ENCODE results near the gene RCOR3. TPM values are rescaled to one million over a fixed set of nuclear protein-coding genes. Genes with fewer than 3 reads are reported as not detected.
"Not testable (repeated sequence)": the region's sequence is repeated elsewhere in the genome, so short reads cannot be mapped to it uniquely, and the experiment has no call there.

Gene RCOR3
- total and polyA plus RNA-seq, 11 donors = 25.3 to 60.1 (median 42.7) TPM

DNA sequence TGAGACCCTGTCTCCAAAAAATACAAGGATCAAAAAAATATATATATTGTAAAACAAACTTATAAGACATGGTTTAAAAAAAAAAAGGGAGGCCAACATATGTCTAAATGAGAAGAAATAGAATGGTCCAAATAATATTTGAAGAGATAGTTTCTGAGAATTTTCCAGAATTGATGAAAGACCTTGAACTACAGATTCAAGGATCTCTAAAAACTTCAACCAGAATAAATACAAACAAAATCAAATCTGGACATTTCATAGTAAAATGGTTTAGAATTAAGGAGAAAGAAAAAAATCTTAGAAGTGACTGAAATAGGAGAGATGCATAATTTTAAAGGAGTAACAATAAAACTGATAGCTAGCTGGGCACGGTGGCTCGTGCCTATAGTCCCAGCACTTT, 45.5 kb upstream of the RCOR3 start:
- ATAC-seq = no peak
- intact Hi-C loops (cut with DNase I) = no loop called here
- Histone ChIP-seq H3K9me3 (no peaks in the 10 kb centered on the region), H3K27me3 (no peaks in the 10 kb centered on the region), H3K36me3 (no peaks in the 10 kb centered on the region), H3K4me1 (no peaks in the 10 kb centered on the region), H3K4me3 (no peak overlapping the region), H3K27ac (no peak overlapping the region)
- WGBS, 4 donors = 84 to 92% (median 90%) methylated on average over 2 of the region's 2 CpGs
- DNase-seq = no peak
- TF ChIP-seq, protein P1, sequence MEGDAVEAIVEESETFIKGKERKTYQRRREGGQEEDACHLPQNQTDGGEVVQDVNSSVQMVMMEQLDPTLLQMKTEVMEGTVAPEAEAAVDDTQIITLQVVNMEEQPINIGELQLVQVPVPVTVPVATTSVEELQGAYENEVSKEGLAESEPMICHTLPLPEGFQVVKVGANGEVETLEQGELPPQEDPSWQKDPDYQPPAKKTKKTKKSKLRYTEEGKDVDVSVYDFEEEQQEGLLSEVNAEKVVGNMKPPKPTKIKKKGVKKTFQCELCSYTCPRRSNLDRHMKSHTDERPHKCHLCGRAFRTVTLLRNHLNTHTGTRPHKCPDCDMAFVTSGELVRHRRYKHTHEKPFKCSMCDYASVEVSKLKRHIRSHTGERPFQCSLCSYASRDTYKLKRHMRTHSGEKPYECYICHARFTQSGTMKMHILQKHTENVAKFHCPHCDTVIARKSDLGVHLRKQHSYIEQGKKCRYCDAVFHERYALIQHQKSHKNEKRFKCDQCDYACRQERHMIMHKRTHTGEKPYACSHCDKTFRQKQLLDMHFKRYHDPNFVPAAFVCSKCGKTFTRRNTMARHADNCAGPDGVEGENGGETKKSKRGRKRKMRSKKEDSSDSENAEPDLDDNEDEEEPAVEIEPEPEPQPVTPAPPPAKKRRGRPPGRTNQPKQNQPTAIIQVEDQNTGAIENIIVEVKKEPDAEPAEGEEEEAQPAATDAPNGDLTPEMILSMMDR (IDR thresholded peaks at IDR 0.05) = no peak
- TF ChIP-seq POLR2A (IDR thresholded peaks at IDR 0.05) = no peak

DNA sequence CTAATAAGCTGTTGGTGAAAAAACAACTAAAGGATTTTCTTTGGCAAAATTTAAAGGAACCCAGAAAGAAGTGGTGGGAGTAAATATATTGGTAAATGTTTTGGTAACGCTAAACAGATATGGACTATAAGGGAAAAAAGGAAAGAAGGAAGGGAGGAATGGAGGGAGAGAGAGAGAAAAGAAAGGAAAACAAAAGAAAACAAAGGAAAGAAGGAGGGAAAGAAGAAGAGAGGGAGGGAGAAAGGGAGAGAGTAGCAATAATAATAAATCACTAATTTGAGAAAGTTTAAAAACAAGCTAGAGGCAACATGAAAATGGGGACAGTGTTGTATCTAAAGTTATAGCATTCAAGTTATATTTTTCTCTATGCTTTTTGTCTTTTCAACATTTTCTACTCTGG, 43.6 kb upstream of the RCOR3 start:
- Histone ChIP-seq H3K4me3 (no peak overlapping the region), H3K27me3 (no peaks in the 10 kb centered on the region), H3K9me3 (no peaks in the 10 kb centered on the region), H3K36me3 (no peaks in the 10 kb centered on the region), H3K4me1 (no peaks in the 10 kb centered on the region), H3K27ac (no peak overlapping the region)
- no peak for ATAC-seq
- 91 to 98% (median 94%) methylated on average over 1 of the region's 1 CpG for whole genome bisulfite sequencing, 4 donors
- intact Hi-C loops (cut with DNase I) = no loop called here
- DNase-seq = no peak
- TF ChIP-seq, protein P1 (IDR thresholded peaks at IDR 0.05) = no peak
- no peak for TF ChIP-seq POLR2A (IDR thresholded peaks at IDR 0.05)

DNA sequence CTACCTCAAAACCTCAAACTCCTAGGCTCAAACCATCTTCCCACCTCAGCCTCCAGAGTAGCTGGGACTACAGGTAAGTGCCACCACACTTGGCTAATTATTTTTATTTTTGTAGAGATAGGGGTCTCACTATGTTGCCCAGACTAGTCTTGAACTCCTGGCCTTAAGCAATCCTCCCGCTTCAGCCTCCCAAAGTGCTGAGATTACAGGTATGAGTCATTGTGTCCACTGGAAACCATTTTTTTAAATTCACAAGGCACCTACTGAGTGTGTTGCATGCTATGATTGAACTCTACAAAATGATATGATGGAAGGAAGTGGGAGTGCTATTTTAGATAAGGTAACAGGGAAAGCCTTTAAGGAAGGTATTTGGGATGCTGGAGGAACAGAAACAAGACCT, 41.8 kb upstream of the RCOR3 start:
- Histone ChIP-seq H3K36me3 (no peaks in the 10 kb centered on the region), H3K27ac (no peak overlapping the region), H3K27me3 (no peaks in the 10 kb centered on the region), H3K4me1 (no peaks in the 10 kb centered on the region), H3K4me3 (no peak overlapping the region), H3K9me3 (no peaks in the 10 kb centered on the region)
- intact Hi-C loops (cut with DNase I) = no loop called here
- no peak for ATAC-seq
- no peak for DNase-seq
- WGBS, 4 donors = 63 to 93% (median 85%) methylated on average over 1 of the region's 1 CpG
- TF ChIP-seq POLR2A (IDR thresholded peaks at IDR 0.05) = no peak
- TF ChIP-seq, protein P1 (IDR thresholded peaks at IDR 0.05) = no peak

DNA sequence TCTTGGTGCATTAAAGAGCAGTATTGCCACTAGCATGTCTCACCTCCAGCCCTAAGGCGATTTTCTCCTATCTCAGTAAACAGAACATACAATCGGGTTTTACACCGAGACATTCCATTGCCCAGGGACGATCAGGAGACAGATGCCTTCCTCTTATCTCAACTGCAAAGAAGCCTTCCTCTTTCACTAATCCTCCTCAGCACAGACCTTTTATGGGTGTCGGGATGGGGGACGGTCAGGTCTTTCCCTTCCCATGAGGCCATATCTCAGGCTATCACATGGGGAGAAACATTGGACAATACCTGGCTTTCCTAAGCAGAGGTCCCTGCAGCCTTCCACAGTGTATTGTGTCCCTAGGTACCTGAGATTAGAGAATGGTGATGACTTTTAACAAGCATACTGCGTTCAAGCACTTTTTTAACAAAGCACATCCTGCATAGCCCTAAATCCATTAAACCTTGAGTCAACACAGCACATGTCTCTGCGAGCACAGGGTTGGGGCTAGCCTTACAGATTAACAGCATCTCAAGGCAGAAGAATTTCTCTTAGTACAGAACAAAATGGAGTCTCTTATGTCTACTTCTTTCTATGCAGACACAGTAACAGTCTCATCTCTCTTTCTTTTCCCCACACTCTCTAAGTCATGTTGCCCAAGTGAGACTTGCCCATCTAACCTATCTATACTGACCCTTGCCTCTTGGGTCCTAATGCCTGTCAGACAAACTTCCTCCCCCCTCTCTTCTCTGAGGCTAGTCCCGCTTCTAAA, 36.5 kb upstream of the RCOR3 start:
- H3K36me3 ChIP-seq; H3K27ac ChIP-seq; intact Hi-C loops (cut with DNase I); H3K27me3 ChIP-seq; H3K9me3 ChIP-seq; ATAC-seq; DNase-seq; H3K4me1 ChIP-seq; H3K4me3 ChIP-seq: not testable (repeated sequence)
- WGBS, 4 donors = 64 to 73% (median 68%) methylated on average over 9 of the region's 9 CpGs

DNA sequence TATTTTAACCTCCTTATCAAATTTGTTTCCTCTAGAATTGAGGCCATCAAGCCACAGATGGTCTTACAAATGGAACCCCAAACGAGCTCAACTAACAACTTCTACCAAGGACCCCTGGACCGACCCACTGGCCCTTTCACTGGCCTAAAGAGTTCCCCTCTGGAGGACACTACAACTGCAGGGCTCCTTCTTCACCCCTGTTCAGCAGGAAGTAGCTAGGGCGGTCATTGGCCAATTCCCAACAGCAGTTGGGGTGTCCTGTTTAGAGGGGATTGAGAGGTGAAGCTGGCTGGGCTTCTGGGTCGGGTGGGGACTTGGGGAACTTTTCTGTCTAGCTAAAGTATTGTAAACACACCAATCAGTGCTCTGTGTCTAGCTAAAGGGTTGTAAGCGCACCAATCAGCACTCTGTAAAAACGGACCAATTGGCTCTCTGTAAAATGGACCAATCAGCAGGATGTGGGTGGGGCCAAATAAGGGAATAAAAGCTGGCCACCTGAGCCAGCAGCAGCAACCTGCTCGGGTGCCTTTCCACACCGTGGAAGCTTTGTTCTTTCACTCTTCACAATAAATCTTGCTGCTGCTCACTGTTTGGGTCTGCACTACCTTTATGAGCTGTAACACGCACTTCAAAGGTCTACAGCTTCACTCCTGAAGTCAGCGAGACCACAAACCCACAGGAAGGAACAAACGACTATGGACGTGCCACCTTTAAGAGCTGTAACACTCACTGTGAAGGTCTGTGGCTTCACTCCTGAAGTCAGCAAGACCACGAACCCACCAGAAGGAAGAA, 30.4 kb upstream of the RCOR3 start:
- H3K4me1 ChIP-seq; ATAC-seq; H3K27ac ChIP-seq; H3K27me3 ChIP-seq; intact Hi-C loops (cut with DNase I); H3K9me3 ChIP-seq; H3K36me3 ChIP-seq; H3K4me3 ChIP-seq; DNase-seq: not testable (repeated sequence)
- 81 to 86% (median 82%) methylated on average over 13 of the region's 13 CpGs for WGBS, 4 donors
